K562 (cell line): ENCODE data around the gene NHSL2. TPM values are rescaled to one million over a fixed set of nuclear protein-coding genes. Genes with fewer than 3 reads are reported as not detected.

Experiments used
- BDP1 ChIP-seq: IDR thresholded peaks from 3 replicates; pipeline ENCODE4 v1.6.1; 2011; ENCODE audit not compliant: insufficient read length, insufficient read depth
- CAMTA2 ChIP-seq: fragments of 250-450 bp; sonication (Bioruptor Pico); conservative IDR thresholded peaks from 2 replicates; pipeline ENCODE4 v1.5.1; 2022
- CBFB ChIP-seq: sonication (generic); formaldehyde crosslinking; IDR thresholded peaks from 2 replicates; pipeline ENCODE4 v1.4.0; 2020; ENCODE audit warnings: mild to moderate bottlenecking, missing genetic modification reagents
- CHD2 ChIP-seq: IDR thresholded peaks from 2 replicates; pipeline ENCODE4 v1.6.1; 2011; ENCODE audit warnings: low read depth, low read length
- CREB1 ChIP-seq, 2 experiments: sonication (generic) in 1 of 2; formaldehyde crosslinking in 1 of 2; IDR thresholded peaks; 2 replicates each; pipeline versions ENCODE4 v1.6.1 to v1.8.0; 2012 to 2022; ENCODE audit warnings: inconsistent platforms in 1 of 2, mild to moderate bottlenecking in 1 of 2, missing genetic modification reagents in 1 of 2, moderate library complexity in 1 of 2
- CREB3L1 ChIP-seq: fragments of 450-650 bp; IDR thresholded peaks from 2 replicates; pipeline ENCODE4 v1.6.1; 2014; ENCODE audit warnings: low read depth, mild to moderate bottlenecking, moderate library complexity, borderline replicate concordance
- DIDO1 ChIP-seq: fragments of 450-650 bp; IDR thresholded peaks from 2 replicates; pipeline ENCODE4 v1.6.1; 2016; ENCODE audit warnings: low read depth, missing biosample characterization, missing genetic modification characterization
- DPF2 ChIP-seq: fragments of 450-650 bp; IDR thresholded peaks from 2 replicates; pipeline ENCODE4 v1.6.1; 2016
- EP300 ChIP-seq: IDR thresholded peaks from 2 replicates; pipeline ENCODE4 v1.6.1; 2012; ENCODE audit warnings: low read length, improper control_type of control experiment
- ETV1 ChIP-seq: fragments of 450-650 bp; conservative IDR thresholded peaks from 2 replicates; pipeline ENCODE4 v1.6.1; 2016; ENCODE audit warnings: missing genetic modification characterization, control low read depth, low read depth, missing compliant biosample characterization
- ID3 ChIP-seq, 2 experiments: fragments of 250-450 bp in 1 of 2; fragments of 450-650 bp in 1 of 2; sonication (Bioruptor Pico) in 1 of 2; IDR thresholded peaks; 2 replicates each; pipeline versions ENCODE4 v1.6.1 to v1.8.0; 2016 to 2021; ENCODE audit warnings: mild to moderate bottlenecking in 2 of 2, moderate library complexity in 2 of 2, missing compliant biosample characterization in 1 of 2, missing genetic modification characterization in 1 of 2
- ILK ChIP-seq: fragments of 450-650 bp; IDR thresholded peaks from 2 replicates; pipeline ENCODE4 v1.6.1; 2016; ENCODE audit warnings: missing genetic modification characterization, low read depth, mild to moderate bottlenecking, missing compliant biosample characterization, moderate library complexity, borderline replicate concordance
- KDM5B ChIP-seq: fragments of 200-600 bp; sonication (generic); IDR thresholded peaks from 2 replicates; pipeline ENCODE4 v1.6.1; 2012; ENCODE audit warnings: low read depth, mild to moderate bottlenecking, moderate library complexity, low read length, control low read depth, inconsistent platforms; ENCODE audit not compliant: insufficient replicate concordance
- KHSRP ChIP-seq: fragments of 450-650 bp; IDR thresholded peaks from 2 replicates; pipeline ENCODE4 v1.6.1; 2017
- NONO ChIP-seq, 2 experiments: fragments of 200-400 bp in 1 of 2; fragments of 450-650 bp in 1 of 2; formaldehyde crosslinking in 1 of 2; IDR thresholded peaks; 2 replicates each; pipeline ENCODE4 v1.6.1; 2017; ENCODE audit warnings: low read depth in 2 of 2, mild to moderate bottlenecking in 2 of 2, moderate library complexity in 2 of 2, low read length in 1 of 2
- PCBP1 ChIP-seq: fragments of 200-400 bp; formaldehyde crosslinking; IDR thresholded peaks from 2 replicates; pipeline ENCODE4 v1.6.1; 2018; ENCODE audit warnings: mild to moderate bottlenecking, low read depth, low read length; ENCODE audit not compliant: poor library complexity, severe bottlenecking
- PCBP2 ChIP-seq: fragments of 200-400 bp; formaldehyde crosslinking; IDR thresholded peaks from 2 replicates; pipeline ENCODE4 v1.6.1; 2018; ENCODE audit warnings: low read length, low read depth, mild to moderate bottlenecking, moderate library complexity; ENCODE audit not compliant: poor library complexity, severe bottlenecking
- PHF20 ChIP-seq: fragments of 450-650 bp; IDR thresholded peaks from 2 replicates; pipeline ENCODE4 v1.6.1; 2018; ENCODE audit not compliant: partially characterized antibody
- POLR2H ChIP-seq: IDR thresholded peaks from 2 replicates; pipeline ENCODE4 v1.6.1; 2016; ENCODE audit warnings: missing genetic modification characterization, low read depth, mild to moderate bottlenecking, control low read depth, missing compliant biosample characterization, moderate library complexity
- SNAPC5 ChIP-seq: fragments of 250-450 bp; sonication (Bioruptor Pico); IDR thresholded peaks from 2 replicates; pipeline ENCODE4 v1.8.0; 2021; ENCODE audit warnings: moderate library complexity, mild to moderate bottlenecking, inconsistent platforms
- SUPT5H ChIP-seq: fragments of 450-650 bp; IDR thresholded peaks from 2 replicates; pipeline ENCODE4 v1.6.1; 2016
- TGIF2 ChIP-seq: sonication (generic); formaldehyde crosslinking; IDR thresholded peaks from 2 replicates; pipeline ENCODE4 v1.8.1; 2022; ENCODE audit warnings: mild to moderate bottlenecking, missing genetic modification reagents, moderate library complexity
- ZBTB8A ChIP-seq: fragments of 450-650 bp; IDR thresholded peaks from 2 replicates; pipeline ENCODE4 v1.6.1; 2018; ENCODE audit warnings: mild to moderate bottlenecking, moderate library complexity; ENCODE audit not compliant: partially characterized antibody
- ZNF124 ChIP-seq: sonication (generic); formaldehyde crosslinking; IDR thresholded peaks from 2 replicates; pipeline ENCODE4 v1.8.1; 2022; ENCODE audit warnings: missing genetic modification reagents
- ZNF212 ChIP-seq: fragments of 450-650 bp; formaldehyde crosslinking; IDR thresholded peaks from 2 replicates; pipeline ENCODE4 v1.4.0; 2020; ENCODE audit warnings: mild to moderate bottlenecking
- ZNF551 ChIP-seq: fragments of 250-450 bp; sonication (Bioruptor Pico); IDR thresholded peaks from 2 replicates; pipeline ENCODE4 v1.5.0; 2021; ENCODE audit warnings: mild to moderate bottlenecking, moderate library complexity
- ZNF699 ChIP-seq: fragments of 250-450 bp; sonication (Bioruptor Pico); IDR thresholded peaks from 2 replicates; pipeline ENCODE4 v1.8.0; 2021; ENCODE audit warnings: mild to moderate bottlenecking, moderate library complexity; ENCODE audit not compliant: insufficient replicate concordance
- polyA plus RNA-seq, 8 experiments: library from polyadenylated mRNA; depleted of rRNA in 4 of 8; stranded (reverse) in 5 of 8; unstranded in 3 of 8; fragments of >200 nt; fragmentation: Nextera tagmentation in 2 of 8; fragmentation: Illumina TruSeq in 1 of 8; extraction: Ambion mirVana in 2 of 8; extraction: Trizol in 1 of 8; gene quantifications; 2 replicates each; pipeline versions ENCODE4 v1.2.1 to v1.2.3, GENCODE V29; 2011 to 2014; ENCODE audit warnings: inconsistent platforms in 1 of 8, missing spikeins in 1 of 8
- total RNA-seq, 7 experiments: library from RNA; depleted of rRNA in 6 of 7; stranded (reverse); fragments of >200 nt in 6 of 7; fragmentation: Illumina TruSeq in 2 of 7; extraction: Trizol in 2 of 7; gene quantifications; 2 replicates each; pipeline versions ENCODE4 v1.2.1 to v1.2.3, GENCODE V29; 2011 to 2021; ENCODE audit warnings: low replicate concordance in 1 of 7

NHSL2 gene
- total and polyA plus RNA-seq, 9 of the 15 experiments (the other 6 are each of a cell fraction or from before 2014, with no cell fraction given): 0.02 TPM; not detected in 8

GRCh38 chrX:72181178-72182125, 270.8 kb downstream of the NHSL2 start, which contains the start of gene PIN4 (continued):
- no peak for TF ChIP-seq NONO (IDR thresholded peaks at IDR 0.05; ENCODE audit: low read depth in 2 of 2, low read length in 1 of 2)
- TF ChIP-seq CBFB (CRISPR knock-in tag): no peak
- peak; percentile 79; the same call in 1 of the 2 replicates for TF ChIP-seq DIDO1 (tag)
- no peak for TF ChIP-seq BDP1
- TF ChIP-seq PCBP1: no peak
- TF ChIP-seq CAMTA2: no peak
- no peak for TF ChIP-seq CREB1 (IDR thresholded peaks at IDR 0.05)
- TF ChIP-seq CREB1 (CRISPR knock-in tag; IDR thresholded peaks at IDR 0.05): no peak
- TF ChIP-seq ETV1 (tag): peak; percentile 21; the same call in 1 of the 2 replicates
- peak; percentile 15; the same call in 1 of the 2 replicates for TF ChIP-seq POLR2H
- no peak for TF ChIP-seq PCBP2
- TF ChIP-seq ZNF212: no peak
- no peak for TF ChIP-seq ILK
- TF ChIP-seq ID3 (CRISPR knock-in tag; IDR thresholded peaks at IDR 0.05): no peak
- no peak for TF ChIP-seq ID3 (tag; IDR thresholded peaks at IDR 0.05)
- TF ChIP-seq ZNF699 (CRISPR knock-in tag): no peak
- TF ChIP-seq DPF2: 0 out of 2 replicates have a peak, but pooled peaks have one; percentile 25
- no peak for TF ChIP-seq ZNF124 (CRISPR knock-in tag)
- TF ChIP-seq CHD2: 0 out of 2 replicates have a peak, but pooled peaks have one; percentile 7
- TF ChIP-seq TGIF2 (CRISPR knock-in tag): no peak
- no peak for TF ChIP-seq CREB3L1
- TF ChIP-seq SNAPC5 (CRISPR knock-in tag): no peak
- TF ChIP-seq KHSRP: no peak
- TF ChIP-seq PHF20: peak; percentile 77
- no peak for TF ChIP-seq ZBTB8A
- TF ChIP-seq KDM5B: peak; percentile 57
- TF ChIP-seq ZNF551: no peak
- peak; percentile 70; the same call in 1 of the 2 replicates for TF ChIP-seq SUPT5H
- no peak for TF ChIP-seq EP300
